Vagina (tissue), 2 donors: ENCODE measurements around the gene MEGF6.

Experiments used
- CTCF ChIP-seq, 3 experiments: fragments of 450-650 bp in 2 of 3; fragments of 200-600 bp in 1 of 3; sonication (generic) in 1 of 3; IDR thresholded peaks; one replicate each; pipeline ENCODE4 v1.5.1; 2017 to 2019; ENCODE audit warnings: antibody characterized with exemption in 3 of 3, mild to moderate bottlenecking in 2 of 3, moderate library complexity in 2 of 3
- POLR2A ChIP-seq, 2 donors: fragments of 450-650 bp; IDR thresholded peaks; one replicate each; pipeline ENCODE4 v1.6.1; 2017; ENCODE audit warnings: antibody characterized with exemption in 2 of 2, mild to moderate bottlenecking in 2 of 2, moderate library complexity in 2 of 2

- TF ChIP-seq POLR2A (IDR thresholded peaks at IDR 0.05) (no peak), CTCF (IDR thresholded peaks at IDR 0.05) (no peak)
Measured at GRCh38 chr1:3443807-3444206, 167.5 kb downstream of the MEGF6 start.
